Prostate gland (tissue), 2 donors: Measurements from ENCODE around the gene RNU1-3.
"Not testable (repeated sequence)": the region's sequence is repeated elsewhere in the genome, so short reads cannot be mapped to it uniquely, and the experiment has no call there.

ENCODE experiments used
- CTCF ChIP-seq, 4 experiments: fragments of 200-600 bp in 2 of 4; fragments of 450-650 bp in 2 of 4; sonication (generic) in 2 of 4; IDR thresholded peaks; 1 replicate in 3 of 4; 2 replicates in 1 of 4; pipeline ENCODE4 v1.5.1; 2016 to 2019; ENCODE audit warnings: antibody characterized with exemption in 4 of 4, mild to moderate bottlenecking in 2 of 4, moderate library complexity in 2 of 4
- POLR2AphosphoS5 ChIP-seq: sonication (generic); formaldehyde crosslinking; IDR thresholded peaks from one replicate; pipeline ENCODE4 v1.6.1; 2017; ENCODE audit warnings: antibody characterized with exemption

GRCh38 chr1:16635959-16636358 is 30.8 kb downstream of the RNU1-3 start:
- not testable (repeated sequence) for TF ChIP-seq POLR2AphosphoS5; CTCF (IDR thresholded peaks at IDR 0.05)
